HG02981 (cell line): Measurements from ENCODE around the gene ARGLU1.

ENCODE experiments used
- ATAC-seq: cut with Tn5 transposase; IDR thresholded peaks from one replicate; pipeline ENCODE4 v1.9.1; 2021; ENCODE audit warnings: mild to moderate bottlenecking, moderate library complexity; ENCODE audit not compliant: unreplicated experiment

Gene ARGLU1

GRCh38 chr13:106587787-106588186, 19.9 kb upstream of the ARGLU1 start:
- no peak for ATAC-seq

- no peak for ATAC-seq
These were observed 18.8 kb upstream of the ARGLU1 start for GRCh38 chr13:106586648-106587166.

- no peak for ATAC-seq
These were observed 13.3 kb upstream of the ARGLU1 start for GRCh38 chr13:106581225-106581624.

GRCh38 chr13:106575896-106576295, 8.0 kb upstream of the ARGLU1 start:
- no peak for ATAC-seq

GRCh38 chr13:106573868-106574267, 5.9 kb upstream of the ARGLU1 start:
- no peak for ATAC-seq

- ATAC-seq: no peak
These were observed 5.4 kb upstream of the ARGLU1 start for GRCh38 chr13:106573284-106573846.

GRCh38 chr13:106570299-106570852, 2.4 kb upstream of the ARGLU1 start:
- no peak for ATAC-seq

GRCh38 chr13:106569233-106570095, 1.5 kb upstream of the ARGLU1 start:
- no peak for ATAC-seq

- peak; percentile 29 for ATAC-seq
These were observed 514 bp upstream of the ARGLU1 start for GRCh38 chr13:106568299-106569003.

- peak; percentile 36 for ATAC-seq
These were observed 1.1 kb downstream of the ARGLU1 start for GRCh38 chr13:106566641-106567473.

- ATAC-seq: no peak
These were observed 2.7 kb downstream of the ARGLU1 start for GRCh38 chr13:106565127-106565775.

GRCh38 chr13:106562301-106562700, 5.6 kb downstream of the ARGLU1 start:
- no peak for ATAC-seq

- ATAC-seq: peak; percentile 82
These were observed 6.3 kb downstream of the ARGLU1 start for GRCh38 chr13:106561551-106562170.

- ATAC-seq: peak; percentile 45
These were observed 7.1 kb downstream of the ARGLU1 start for GRCh38 chr13:106560821-106561220.

- ATAC-seq: no peak
These were observed 9.4 kb downstream of the ARGLU1 start for GRCh38 chr13:106558527-106558926.

GRCh38 chr13:106555631-106556328, 12.2 kb downstream of the ARGLU1 start:
- ATAC-seq: no peak

- no peak for ATAC-seq
These were observed 16.2 kb downstream of the ARGLU1 start for GRCh38 chr13:106551751-106552150.

GRCh38 chr13:106551350-106551749, 16.6 kb downstream of the ARGLU1 start:
- ATAC-seq: no peak
